Hematopoietic multipotent progenitor cell treated with erythropoietin and hydrocortisone succinate and interleukin-3 and kit ligand, for 17 days (in vitro differentiated cells): ENCODE measurements around the gene FNBP1L.
"Not testable (repeated sequence)": the region's sequence is repeated elsewhere in the genome, so short reads cannot be mapped to it uniquely, and the experiment has no call there.

ENCODE experiments used
- DNase-seq: peaks from one replicate; pipeline ENCODE4 v3.0.0-alpha.2; 2015; ENCODE audit warnings: low spot score

The FNBP1L gene

DNA sequence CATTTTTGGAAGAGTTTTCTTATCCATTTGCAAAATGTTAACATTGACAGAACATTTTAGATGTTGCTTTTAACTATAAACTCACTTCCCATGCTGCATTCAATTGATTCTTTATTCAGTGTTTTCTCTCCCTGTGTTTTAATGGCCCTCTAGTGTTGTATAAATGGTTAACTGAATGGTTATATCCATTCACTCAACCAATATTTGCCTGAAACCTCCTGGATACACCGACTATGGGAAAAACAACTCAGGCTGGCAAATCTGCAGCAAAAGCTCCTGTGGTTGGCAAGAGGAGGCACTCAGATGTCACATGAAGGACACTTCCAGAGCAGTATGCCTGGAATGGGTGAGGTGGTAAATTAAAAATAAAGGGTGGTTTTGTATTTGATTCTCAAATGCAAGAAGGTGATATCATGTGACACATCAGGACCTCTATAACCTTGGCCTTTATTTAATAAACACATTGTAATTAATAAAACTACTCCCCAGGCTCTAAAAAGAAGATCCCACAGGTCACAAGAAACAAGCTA lies 126.1 kb downstream of the FNBP1L start:
- DNase-seq: no peak

DNA sequence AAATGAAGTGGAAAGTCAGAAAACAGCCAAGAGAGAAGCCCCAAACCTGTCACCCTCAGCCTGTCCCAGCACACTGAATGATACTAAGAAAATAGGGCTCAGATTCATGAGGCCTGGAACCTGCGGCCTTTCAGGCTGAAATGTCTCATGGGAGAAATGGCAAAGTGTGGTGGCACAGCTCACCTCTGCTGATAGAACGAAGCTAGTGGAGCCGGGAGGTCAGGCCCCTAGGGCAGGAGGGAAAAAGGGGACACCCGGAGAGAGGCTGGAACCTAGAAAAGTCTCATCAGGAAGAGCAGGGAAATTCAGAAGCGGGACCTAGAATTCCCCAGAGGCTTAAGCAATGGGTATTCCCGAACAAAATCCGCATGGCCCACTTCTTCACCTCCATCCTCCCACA lies 126.6 kb downstream of the FNBP1L start:
- no peak for DNase-seq

DNA sequence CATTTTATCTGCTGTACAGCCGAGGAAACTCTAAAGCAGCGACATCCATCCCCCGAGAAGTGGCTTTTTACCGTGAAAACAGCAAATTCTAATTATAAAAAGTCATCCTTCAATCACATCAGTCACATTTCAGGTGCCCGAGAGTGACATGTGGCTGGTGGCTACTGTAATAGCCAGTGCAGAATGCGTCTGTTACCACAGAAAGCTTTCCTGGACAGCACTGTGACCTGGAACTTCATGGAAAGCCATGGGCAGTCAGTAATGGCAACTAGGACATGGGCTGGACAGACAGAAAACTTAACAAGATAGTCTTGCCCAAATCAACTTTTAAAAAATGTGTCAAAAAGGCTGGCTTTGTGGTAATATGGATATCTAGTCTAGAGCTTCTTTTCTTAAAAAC lies 127.1 kb downstream of the FNBP1L start:
- no peak for DNase-seq

GRCh38 chr1:93575621-93576284 lies 127.8 kb downstream of the FNBP1L start:
- DNase-seq: no peak

DNA sequence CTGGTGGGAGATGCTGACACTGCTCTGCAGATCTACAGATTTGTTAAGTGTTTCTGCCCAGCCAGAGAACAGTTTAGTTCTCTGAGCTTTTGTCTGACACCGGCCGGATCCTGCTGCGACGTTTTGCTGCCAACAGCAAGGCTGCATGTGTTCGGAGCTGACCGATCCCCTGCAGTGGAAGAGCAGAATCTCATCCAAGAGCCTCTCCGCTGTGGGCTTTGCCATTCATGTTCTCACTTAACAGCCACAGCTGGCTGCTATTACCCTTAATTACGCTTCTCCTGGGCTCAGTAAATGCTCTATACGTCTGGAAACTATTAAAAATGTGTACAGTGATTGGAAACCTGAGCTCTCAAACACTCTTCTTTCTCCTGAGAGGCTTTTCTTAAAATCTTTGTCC lies 128.4 kb downstream of the FNBP1L start:
- no peak for DNase-seq

DNA sequence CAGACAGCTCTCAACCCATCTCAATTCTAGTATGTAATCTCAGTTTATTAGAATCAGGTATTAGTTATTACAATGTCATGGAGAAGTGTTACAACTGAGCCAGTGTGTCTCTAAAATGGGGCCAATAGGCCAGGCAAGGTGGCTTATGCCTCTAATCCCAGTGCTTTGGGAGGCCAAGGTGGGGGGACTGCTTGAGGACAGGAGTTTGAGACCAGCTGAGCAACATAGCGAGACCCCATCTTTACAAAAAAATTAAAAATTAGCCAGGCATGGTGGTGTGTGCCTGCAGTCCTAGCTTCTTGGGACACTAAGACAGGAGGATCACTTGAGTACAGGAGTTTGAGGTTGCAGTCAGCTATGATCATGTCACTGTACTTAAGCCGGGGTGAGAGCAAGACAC lies 128.8 kb downstream of the FNBP1L start:
- no peak for DNase-seq

DNA sequence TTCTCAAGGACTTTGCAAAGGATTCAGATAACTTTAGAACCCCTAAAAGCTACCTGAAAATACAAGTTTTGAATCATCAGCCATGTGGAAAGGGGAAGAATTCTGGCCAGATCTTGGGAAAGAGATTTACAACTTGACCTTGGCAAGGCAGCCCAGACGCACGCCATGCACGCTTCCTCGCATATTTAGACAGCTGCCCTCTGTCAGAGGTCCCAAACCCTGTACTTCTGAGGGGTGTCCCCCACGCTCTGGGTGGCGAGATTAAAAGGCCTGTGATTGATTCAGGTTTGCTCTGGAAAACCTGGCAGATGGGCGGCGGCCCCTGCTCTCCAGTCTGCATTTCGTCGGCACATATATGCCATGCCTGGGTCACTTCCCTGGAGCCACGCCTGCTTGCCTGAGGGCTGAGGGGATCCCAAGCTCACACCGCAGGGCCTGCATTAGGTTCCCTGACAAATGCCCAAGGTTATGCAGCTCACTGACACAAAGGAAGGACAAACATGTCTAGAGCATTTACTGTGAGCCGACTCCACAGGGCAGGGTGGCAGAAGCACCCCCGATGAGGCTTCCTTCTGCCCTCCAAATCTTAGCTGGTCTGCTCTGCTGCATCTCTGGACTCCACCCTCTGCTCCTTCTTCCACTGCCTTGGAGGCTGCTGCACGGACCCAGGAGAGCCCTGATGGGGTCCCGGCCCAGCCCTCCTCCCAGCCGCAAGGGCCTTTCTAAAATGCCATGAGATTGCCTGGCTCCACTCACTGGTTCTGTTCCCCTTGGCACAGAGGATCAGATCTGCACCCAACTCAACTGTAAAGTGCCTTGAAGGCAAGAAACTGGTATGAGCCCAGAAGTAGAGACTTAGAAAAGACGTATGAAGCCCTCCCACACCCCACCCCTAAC lies 129.9 kb downstream of the FNBP1L start:
- DNase-seq: no peak

GRCh38 chr1:93578433-93578830 lies 130.5 kb downstream of the FNBP1L start:
- DNase-seq: no peak

DNA sequence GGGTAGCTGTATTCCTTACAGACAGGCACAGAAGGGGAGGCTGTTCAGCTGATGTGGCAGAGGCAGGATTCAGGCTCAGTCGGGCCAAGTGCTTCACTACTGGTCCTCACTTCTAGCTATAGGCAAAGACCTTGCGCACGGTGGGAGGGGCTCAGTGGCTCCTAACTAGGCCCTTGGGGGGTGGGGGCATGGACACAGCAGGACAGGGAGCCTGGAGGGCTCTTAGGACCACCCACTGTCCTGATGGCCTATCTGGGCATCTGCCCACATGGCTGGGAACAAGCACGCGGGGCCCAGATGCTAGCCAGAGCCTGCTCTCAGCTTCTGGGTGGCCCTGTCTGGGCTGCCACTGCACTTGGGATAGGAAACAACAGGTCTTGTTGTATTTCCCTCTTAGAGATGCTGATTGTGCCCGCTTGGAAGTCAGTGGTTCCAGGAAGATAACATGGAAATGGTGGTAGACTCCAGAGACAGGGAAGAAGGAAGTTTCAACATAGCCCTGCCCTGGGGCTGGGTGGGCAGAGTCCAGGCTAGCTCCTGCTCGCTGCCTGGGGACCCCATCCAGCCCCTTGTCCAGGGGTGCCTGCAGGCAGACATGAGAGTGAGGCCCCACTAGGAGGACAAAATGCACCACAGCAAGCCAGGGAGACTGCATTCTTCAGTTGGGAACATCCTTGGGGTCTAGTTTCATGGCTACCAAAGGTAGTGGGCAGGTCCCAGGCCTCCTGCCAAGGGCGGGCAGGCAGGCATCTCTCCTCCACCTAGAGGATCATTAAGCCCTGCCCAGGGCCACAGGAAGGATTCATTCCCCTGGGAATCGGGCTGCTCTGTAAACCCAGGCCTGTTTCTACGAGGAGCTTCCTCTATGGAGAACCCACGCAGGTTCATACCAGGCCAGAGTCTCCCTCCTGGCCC lies 131.2 kb downstream of the FNBP1L start:
- DNase-seq: no peak

DNA sequence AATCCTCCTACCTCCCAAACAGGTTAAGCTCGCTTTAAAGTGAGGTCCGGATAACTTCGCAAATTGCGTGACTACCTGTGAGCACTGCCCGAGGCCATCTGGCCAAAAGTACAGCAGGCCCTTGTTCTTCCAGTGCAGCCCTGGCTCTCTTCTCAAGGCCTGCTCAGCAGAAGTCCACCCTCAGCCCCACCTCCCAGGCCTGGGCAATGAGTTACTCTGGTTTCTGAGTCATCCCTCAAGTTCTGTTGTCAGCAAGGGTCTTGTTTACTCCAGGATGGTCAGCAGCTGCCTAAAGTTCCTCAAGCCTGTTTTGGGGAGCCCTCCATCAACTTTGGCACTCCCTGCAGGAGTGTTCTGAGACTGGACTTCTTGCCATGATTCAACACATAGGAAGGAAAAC lies 132.0 kb downstream of the FNBP1L start:
- no peak for DNase-seq

DNA sequence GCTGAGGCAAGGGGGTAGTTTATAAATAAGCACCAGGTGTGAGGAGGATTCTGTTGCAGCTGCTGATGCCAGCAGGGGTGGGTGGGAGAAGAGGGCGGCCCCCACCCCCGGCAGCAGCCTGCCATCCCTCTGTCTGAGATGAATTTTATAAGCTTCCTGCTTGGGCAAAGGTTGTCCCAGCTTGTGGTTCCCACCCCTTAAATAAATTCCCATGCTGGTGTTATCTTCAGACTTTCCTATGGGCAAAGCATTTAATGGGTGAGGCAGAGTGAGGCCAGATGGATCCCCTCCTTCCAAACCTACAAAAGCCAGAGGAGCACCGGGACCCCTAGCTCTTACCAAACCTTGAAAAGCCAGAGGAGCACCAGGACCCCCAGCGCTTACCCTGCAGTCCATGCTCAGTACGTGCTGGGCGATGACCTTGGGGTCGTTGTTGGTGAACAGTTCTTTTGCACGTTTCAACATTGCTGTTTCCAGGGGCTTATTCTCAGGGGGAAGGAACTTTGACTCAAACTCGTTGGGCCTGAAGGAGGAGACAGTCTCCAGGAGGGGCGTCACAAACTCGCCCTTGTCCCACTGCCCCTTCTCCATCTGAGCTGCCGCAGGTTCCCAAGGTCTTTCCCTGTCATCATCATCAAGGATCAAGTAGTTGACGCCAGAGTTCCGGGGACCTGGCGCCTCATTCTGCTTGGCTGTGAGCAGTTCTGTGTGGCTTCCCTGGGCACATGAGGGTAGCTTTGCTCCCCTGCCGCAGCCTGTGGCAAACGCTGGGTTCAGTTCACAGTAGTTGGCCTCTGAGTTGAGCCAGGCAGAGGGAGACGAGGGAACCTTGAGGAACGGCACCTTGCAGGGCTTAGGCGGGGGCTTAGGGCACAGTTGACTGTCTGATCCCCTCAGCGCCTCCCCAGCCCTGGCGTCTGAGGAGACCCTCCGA lies 134.3 kb downstream of the FNBP1L start:
- no peak for DNase-seq

DNA sequence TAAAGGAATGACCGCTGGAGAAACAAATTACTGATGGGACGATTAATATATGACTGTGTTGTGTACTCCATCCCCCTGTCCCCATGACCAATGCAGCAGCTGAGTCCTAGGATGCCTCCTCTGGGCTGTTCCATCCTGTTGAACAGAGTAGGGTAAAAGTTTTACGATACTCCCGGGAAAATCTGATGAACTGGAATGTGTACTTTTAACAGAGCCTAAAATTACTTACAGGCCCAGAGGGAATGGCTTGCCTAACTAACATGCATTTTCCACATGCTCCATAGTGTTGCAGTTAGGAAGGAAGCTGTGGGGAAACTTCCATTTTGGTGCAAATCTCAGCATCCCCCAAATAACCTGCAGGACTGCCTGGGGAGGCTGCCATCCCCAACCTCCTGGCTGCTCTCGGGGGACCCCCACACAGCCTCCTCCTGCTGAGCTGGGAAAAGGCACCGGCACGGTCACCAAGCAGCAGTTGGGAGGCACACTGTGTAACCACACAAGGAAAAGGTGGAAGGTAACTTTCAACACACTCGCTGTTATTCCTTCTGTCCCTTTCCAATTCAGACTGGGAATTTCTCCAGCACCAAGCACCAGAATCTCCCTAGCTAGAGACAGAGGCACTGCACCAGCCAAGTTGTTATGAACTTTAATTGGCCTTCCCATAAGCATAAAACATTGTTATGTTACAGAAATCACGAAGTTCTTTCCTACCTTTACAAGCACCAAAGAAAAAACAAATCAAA lies 136.5 kb downstream of the FNBP1L start:
- DNase-seq: no peak

- DNase-seq: no peak
These were observed 137.4 kb downstream of the FNBP1L start for GRCh38 chr1:93585059-93585966.

- DNase-seq: no peak
These were observed 139.4 kb downstream of the FNBP1L start for GRCh38 chr1:93587354-93587753.

GRCh38 chr1:93588206-93588605 lies 140.3 kb downstream of the FNBP1L start:
- DNase-seq: no peak

- no peak for DNase-seq
These were observed 141.0 kb downstream of the FNBP1L start for GRCh38 chr1:93588955-93589354.

DNA sequence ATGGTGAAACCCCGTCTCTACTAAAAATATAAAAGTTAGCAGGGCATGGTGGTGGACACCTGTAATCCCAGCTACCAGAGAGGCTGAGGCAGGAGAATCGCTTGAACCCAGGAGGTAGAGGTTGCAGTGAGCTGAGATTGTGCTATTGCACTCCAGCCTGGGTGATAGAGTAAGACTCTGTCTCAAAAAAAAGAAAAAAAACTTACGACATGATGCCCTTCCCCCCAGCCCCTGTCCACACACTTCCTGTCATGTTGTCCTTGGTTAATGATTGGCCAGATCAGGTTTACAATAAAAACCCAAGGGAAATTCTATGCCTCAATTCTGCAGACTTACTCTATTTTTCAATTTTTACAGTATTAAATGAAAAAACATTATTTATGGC lies 143.4 kb downstream of the FNBP1L start:
- DNase-seq: not testable (repeated sequence)

GRCh38 chr1:93591676-93592550 lies 144.0 kb downstream of the FNBP1L start:
- no peak for DNase-seq
